Ishikawa (cell line): ENCODE measurements around the gene CHAC1.

Experiments
- CEBPB ChIP-seq: IDR thresholded peaks from 2 replicates; pipeline ENCODE4 v1.6.1; 2012
- CREB1 ChIP-seq: IDR thresholded peaks from 2 replicates; pipeline ENCODE4 v1.6.1; 2012; ENCODE audit warnings: low read depth
- EGR1 ChIP-seq: IDR thresholded peaks from 2 replicates; pipeline ENCODE4 v1.6.1; 2012
- EP300 ChIP-seq: IDR thresholded peaks from 2 replicates; pipeline ENCODE4 v1.6.1; 2012; ENCODE audit warnings: borderline replicate concordance
- FOXM1 ChIP-seq: IDR thresholded peaks from 2 replicates; pipeline ENCODE4 v1.6.1; 2012; ENCODE audit warnings: low read depth, borderline replicate concordance
- MAX ChIP-seq: IDR thresholded peaks from 2 replicates; pipeline ENCODE4 v1.6.1; 2012
- NFIC ChIP-seq: IDR thresholded peaks from 2 replicates; pipeline ENCODE4 v1.6.1; 2012
- RAD21 ChIP-seq: IDR thresholded peaks from 2 replicates; pipeline ENCODE4 v1.6.1; 2012; ENCODE audit warnings: low read depth
- REST ChIP-seq: IDR thresholded peaks from 2 replicates; pipeline ENCODE4 v1.6.1; 2012; ENCODE audit warnings: low read depth, mild to moderate bottlenecking
- TAF1 ChIP-seq: IDR thresholded peaks from 2 replicates; pipeline ENCODE4 v1.6.1; 2012; ENCODE audit warnings: low read depth, mild to moderate bottlenecking
- TCF12 ChIP-seq: IDR thresholded peaks from 2 replicates; pipeline ENCODE4 v1.6.1; 2012; ENCODE audit warnings: low read depth
- TEAD4 ChIP-seq: IDR thresholded peaks from 2 replicates; pipeline ENCODE4 v1.6.1; 2012
- USF1 ChIP-seq: IDR thresholded peaks from 2 replicates; pipeline ENCODE4 v1.6.1; 2012
- YY1 ChIP-seq: IDR thresholded peaks from 2 replicates; pipeline ENCODE4 v1.6.1; 2012; ENCODE audit warnings: low read depth
- ZBTB7A ChIP-seq: IDR thresholded peaks from 2 replicates; pipeline ENCODE4 v1.6.1; 2012; ENCODE audit warnings: low read depth

CHAC1 gene

GRCh38 chr15:40936234-40936708 is 17.0 kb upstream of the CHAC1 start:
- no peak for TF ChIP-seq REST
- no peak for TF ChIP-seq CEBPB
- no peak for TF ChIP-seq CREB1
- no peak for TF ChIP-seq YY1
- no peak for TF ChIP-seq USF1
- TF ChIP-seq NFIC: no peak
- no peak for TF ChIP-seq TEAD4
- TF ChIP-seq MAX: no peak
- no peak for TF ChIP-seq EP300
- TF ChIP-seq FOXM1: no peak
- TF ChIP-seq RAD21: no peak
- no peak for TF ChIP-seq TAF1
- no peak for TF ChIP-seq ZBTB7A
- TF ChIP-seq EGR1: no peak
- no peak for TF ChIP-seq TCF12

GRCh38 chr15:40936709-40937666 is 16.3 kb upstream of the CHAC1 start:
- TF ChIP-seq TCF12 (no peak), CEBPB (no peak), RAD21 (no peak), TAF1 (no peak), ZBTB7A (no peak), EGR1 (no peak), CREB1 (no peak), YY1 (no peak), TEAD4 (no peak), USF1 (no peak), FOXM1 (no peak), NFIC (no peak), REST (no peak), MAX (no peak), EP300 (no peak)

GRCh38 chr15:40937762-40938535 is 15.3 kb upstream of the CHAC1 start:
- TF ChIP-seq RAD21 (peak; percentile 65), REST (no peak)

- TF ChIP-seq EP300 (no peak), NFIC (no peak), YY1 (no peak), USF1 (no peak), CEBPB (no peak), CREB1 (no peak), RAD21 (no peak)
Observed at GRCh38 chr15:40938536-40938870, 14.8 kb upstream of the CHAC1 start.
